ENCODE data around the gene MICU1.

MICU1 gene

DNA sequence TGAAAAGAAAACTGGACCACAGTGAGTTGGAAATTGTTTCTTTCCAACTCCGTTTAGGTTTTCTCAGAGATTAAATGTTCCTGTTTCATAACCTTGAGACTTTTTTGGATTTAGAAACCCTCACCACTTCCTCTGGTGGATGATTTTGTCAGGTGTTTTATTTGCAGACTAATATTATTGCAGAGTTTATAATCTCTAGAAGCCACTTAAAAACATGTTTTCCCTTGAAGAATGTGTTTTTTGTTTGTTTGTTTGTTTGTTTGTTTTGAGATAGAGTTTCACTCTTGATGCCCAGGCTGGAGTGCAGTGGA, 520 bp upstream of the MICU1 start:
- no peak for DNase-seq

DNA sequence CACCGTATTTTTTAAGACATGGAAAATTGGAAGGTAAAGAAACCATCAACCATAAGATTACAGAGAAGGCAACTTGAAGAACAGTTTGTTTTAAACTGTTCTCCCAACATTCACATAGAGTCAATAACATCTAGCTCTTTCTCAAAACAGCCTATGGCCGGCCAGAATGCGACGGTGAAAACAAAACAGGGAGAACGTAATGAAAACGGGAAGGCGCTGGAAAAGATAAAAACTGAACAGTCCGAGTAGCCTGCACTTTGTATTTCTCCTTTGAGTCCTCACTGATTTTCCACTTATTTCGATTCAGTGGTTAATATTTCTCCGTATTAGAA, 637 bp downstream of the MICU1 start:
- DNase-seq = no peak

DNA sequence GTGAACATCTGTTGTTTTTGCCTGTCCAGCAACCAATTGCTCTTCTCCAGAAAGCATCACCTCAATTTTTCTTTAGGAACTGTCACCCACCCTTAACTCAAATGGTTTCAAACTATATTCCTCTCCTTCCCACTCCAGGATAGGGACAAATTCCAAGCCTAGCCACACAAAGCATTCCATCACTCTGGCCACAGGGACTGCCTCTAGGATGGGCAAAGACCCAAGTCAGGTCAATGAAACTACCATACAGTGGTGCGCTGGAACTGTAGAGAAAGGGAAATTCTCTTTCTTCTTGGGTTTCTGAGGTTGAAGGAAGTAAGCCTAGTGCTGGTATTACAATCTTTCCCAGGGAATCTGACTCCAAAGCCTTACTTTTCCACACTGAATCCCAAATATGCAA, 3.6 kb downstream of the MICU1 start:
- no peak for DNase-seq

DNA sequence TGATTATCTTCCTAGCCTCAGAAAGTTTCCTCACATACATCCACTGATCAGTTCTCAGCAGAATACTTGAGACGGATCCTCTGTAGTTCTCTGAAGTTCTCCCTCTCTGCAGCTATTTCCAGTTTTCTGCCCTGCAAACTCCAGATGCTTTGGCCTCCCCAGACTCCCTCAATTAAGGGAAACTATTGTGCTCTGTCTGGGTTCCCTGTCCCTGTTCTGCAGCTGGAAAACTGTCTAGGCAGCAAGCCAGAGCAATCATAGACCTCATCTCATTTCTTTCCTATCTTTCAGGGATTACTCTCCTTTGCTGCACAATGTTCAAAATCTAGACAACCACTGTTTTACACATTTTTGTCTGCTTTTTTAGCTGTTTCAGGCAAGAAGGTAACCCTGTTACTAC, 9.2 kb downstream of the MICU1 start:
- DNase-seq = no peak

DNA sequence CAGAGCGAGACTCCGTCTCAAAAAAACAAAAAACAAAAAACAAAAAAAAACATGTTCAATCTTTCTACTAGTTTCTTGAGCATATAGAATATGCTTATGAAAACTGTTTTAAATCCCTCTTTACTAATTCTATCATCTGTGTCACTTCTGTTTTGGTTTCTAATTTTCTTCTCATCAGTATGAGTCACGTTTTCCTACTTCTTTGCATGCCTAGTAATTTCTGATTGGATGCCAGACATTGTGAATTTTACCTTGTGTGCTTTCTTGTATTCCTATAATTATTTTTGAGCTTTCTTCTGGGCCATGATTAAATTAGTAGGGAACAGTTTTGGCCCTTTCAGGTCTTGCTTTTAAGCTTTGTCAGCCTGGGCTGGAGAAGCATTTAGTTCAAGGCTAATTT, 9.9 kb downstream of the MICU1 start:
- DNase-seq = no peak

DNA sequence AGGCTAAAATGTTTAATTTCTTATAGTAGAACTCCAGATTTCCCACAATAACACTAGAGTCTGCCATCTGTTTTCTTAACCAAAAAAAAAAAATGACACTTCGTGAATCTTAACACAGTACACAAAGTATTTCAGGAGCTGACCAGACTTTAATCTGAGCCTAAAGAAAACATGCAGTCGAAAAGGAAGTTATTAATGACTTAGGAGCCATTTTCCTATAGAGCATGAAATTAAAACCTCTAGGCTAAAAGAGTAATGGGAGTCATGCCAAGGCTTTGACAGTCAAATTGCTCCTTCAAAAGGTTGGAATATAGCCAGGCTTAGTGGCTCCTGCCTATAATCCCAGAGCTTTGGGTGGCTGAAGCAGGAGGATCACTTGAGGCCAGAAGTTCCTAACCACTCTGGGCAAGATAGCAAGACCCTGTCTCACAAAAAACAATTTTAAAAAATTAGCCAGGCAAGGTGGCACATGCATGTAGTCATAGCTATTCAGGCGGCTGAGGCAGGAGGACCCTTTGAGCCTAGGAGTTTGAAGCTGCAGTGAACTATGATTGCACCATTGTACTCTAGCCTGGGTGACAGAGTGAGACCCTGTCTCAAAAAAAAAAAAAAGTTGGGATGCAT, 13.6 kb downstream of the MICU1 start:
- no peak for DNase-seq

DNA sequence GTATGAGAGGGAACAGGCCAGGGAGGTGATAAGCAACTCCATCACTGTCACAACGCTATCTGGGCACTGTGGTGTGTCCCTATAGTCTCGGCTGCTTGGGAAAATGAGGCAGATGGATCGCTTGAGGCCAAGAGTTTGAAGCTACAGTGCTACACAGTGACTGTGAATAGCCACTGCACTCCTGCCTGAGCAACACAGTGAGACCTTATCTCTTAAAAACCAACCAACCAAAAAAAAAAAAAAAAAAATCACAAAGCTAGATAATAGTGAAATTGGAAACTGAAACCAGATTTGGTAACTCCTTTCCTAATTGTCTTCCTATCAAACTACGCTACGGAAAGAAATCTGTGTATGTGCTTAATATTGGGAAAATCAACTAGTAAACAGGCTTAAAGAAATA, 14.1 kb downstream of the MICU1 start:
- DNase-seq = no peak

DNA sequence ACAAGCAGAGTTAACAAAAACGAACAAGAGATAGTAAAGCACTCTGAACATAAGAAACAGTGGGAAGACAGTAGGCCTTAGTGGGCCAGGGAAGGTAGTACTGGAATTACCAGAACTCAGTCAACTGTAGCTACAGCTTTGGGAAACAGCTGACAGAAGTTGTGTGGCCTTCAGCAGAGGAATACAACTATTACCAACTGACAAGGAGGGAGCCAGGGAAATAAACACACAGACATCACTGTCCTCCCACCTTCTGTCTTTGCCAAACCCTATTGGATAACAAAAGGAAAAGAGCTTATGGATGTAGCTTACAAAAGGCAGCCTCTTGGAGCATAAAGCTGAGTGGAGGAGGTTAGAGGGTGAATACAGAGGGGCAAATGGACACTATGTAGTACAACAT, 15.4 kb downstream of the MICU1 start:
- no peak for DNase-seq

DNA sequence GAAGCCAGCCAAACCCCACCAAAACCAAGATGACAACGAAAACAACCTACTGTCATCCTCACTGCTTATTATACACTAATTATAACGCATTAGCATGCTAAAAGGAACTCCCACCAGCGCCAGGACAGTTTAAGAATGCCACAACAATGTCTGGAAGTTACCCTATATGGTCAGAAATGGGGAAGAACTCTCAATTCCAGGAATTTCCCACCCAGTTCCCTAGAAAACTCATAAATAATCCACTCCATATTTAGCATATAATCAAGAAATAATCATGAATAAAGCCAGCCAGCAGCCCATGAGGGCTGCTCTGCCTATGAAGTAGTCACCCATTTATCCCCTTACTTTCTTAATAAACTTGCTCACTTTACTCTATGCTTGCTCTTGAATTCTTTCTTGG, 20.8 kb downstream of the MICU1 start:
- no peak for DNase-seq

DNA sequence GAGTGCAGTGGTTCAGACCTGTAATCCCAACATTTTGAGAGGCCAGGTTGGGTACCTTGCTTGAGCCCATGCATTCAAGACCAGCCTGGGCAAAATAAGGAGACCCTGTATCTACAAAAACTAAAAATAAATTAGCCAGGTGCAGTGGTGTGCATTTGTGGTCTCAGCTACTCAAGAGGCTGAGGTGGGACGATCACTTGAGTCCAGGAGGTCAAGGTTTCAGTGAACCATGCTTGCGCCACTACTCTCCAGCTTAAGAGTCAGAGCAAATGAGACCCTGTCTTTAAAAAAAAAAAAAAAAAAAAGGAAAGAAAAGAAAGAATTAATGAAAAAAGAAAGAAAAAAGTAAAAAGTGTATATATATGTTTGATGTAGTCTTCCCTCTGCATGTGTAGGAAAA, 24.7 kb downstream of the MICU1 start:
- DNase-seq = no peak

DNA sequence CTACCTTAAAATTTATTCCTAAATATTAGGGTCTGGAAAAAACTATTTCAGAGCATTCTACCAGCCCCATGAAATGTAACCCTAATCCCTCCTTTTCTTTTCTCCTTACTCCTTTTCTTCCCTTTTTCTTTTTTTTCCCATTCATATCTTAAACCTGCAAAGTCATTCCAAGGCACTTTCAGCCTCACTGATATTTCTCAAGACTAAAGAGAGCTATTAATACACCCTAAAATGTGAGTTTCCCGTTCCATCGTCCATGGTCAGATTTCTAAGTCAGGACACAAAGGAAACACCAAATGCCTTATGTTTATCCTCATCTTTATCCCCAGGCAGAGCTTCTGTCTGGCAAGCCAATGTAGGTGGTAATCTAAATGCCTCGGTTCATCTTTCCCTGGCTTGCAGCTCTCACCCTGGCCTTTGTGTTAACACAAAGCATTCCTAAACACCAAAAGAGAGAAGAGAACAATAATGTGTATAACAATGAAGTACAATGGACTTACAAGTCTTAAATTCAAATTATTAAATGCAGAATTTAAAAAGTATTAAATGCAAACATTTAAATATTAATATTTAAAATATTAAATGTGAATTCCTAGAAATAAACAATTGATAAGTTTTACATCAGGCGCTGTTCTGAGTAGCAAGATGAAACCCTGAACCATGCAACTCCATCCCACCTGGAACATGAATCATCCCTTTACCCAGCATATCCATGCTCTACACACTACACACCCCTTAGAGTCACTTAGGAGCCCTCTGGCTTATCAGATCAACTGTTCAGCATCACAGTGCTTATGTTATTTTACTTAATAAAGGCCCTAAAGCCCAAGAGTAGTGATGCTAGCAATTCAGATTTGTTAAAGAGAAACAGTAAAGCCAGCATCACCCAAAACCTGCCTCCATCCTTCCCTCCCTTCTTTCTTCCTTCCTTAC, 26.8 kb downstream of the MICU1 start:
- no peak for DNase-seq

DNA sequence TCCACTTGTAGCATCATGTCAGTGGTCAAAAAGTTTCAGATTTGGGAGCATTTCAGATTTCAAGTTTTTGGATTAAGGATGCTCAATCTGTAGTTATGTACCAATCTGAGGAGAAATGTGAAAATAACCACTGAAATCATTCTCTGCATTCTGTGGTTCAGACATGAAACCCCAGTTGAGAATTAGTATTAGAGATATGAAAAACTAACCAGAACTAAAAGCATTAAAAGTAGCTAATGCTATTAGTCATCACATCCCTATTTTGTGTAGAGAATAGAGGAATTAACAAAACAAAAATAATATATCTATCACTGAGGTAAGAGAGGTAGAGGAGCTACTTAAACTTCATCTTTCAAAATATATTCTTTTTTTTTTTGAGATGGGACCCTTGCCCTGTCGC, 28.0 kb downstream of the MICU1 start:
- DNase-seq = no peak

DNA sequence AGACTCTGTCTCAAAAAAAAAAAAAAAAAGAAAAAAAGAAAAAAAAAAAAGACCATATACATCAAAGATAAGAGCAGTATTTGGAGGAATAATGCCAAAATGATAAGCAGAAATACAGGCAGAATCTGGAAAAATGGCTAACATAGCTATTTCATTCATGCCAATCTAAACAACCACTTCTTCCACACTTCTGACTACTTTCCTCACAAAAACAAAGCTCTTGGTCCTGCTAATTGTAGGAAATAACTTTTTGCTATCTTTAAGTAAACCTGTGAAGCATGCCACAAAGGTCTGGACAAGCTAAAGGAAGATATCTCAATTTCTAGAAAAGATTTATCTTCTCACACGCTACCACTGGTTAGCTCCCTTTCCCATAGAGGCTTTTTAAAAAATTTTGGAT, 30.4 kb downstream of the MICU1 start:
- no peak for DNase-seq

DNA sequence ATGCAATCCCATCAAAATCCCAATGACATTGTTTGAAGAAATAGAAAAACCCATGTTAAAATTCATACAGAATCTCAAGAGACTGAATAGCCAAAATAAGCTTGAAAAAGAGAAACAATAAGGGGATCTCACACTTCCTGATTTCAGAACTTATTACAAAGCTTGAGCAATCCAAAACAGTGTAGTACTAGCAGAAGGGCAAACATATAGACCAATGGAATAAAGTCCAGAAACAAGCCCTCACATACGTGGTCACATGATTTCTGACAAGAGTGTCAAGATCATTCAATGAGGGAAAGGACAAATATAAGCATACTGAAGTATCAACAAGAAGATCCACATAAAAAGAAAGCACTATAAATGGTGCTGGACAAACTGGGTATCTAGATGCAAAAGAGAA, 31.9 kb downstream of the MICU1 start:
- no peak for DNase-seq

DNA sequence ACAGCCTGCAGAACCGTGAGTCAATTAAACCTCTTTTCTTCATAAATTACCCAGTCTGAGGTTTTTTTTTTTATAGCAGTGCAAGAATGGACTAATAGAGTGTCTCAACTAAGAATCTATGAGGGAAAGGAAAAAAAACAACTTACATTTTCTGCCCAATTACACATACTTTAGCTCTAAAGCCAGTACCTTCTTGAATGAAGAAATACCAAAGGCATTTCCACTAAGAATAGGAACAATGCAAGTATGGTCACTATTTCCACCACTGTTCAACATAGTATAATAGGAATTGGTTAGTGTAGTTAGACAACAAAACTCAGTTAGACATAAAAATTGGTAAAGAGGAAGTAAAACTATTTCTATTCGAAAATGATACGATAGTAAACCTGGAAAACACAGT, 37.6 kb downstream of the MICU1 start:
- DNase-seq = no peak

DNA sequence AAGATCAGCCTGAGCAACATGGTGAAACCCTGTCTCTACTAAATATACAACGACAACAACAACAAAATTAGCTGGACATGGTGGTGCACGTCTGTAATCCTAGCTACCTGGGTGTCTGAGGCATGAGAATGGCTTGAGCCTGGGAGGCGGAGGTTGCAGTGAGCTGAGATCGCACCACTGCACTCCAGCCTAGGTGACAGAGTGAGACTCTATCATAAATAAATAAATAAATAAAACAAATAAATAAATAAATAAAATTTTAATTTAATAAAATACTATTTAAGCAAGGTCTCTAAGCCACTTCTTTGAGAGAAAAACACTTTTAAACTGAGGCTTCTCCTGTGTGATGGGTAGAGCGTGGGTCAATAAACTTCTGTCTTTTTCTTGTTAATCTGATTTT, 38.3 kb downstream of the MICU1 start:
- no peak for DNase-seq

DNA sequence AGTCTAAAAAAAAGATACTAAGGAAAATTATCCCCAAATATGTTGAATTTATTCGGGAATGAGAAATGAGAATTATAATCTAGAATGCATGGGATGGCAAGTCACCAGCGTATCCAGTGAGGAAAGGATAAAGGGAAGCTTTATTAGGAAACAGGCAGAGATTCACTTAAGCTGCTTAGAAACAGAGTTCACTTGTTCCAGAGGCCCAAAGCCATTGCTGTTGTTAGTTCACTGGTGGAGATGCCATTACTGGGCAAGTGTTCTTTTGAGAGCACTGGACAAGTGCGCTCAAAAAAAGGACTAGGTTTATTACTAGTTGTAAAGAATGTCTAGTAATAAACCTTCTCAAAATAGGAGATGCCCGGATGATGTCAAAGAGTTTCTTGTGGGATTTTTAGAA, 51.2 kb downstream of the MICU1 start:
- DNase-seq = no peak

DNA sequence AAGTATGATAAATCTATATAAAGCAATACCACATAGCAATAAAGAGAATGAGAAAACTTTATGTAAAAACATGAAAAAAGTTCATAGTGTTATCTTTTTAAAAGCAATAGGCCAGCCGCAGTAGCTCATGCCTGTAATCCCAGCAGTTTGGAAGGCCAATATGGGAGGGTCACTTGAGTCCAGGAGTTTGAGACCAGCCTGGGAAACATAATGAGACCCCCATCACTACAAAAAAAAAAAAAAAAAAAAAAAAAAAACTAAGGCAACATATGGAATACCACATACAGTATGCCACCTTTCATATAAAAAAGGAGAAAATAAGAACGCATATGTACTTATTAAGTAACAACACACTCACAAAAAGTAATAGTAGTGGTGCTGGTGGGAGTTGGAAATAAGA, 52.8 kb downstream of the MICU1 start:
- DNase-seq = no peak

DNA sequence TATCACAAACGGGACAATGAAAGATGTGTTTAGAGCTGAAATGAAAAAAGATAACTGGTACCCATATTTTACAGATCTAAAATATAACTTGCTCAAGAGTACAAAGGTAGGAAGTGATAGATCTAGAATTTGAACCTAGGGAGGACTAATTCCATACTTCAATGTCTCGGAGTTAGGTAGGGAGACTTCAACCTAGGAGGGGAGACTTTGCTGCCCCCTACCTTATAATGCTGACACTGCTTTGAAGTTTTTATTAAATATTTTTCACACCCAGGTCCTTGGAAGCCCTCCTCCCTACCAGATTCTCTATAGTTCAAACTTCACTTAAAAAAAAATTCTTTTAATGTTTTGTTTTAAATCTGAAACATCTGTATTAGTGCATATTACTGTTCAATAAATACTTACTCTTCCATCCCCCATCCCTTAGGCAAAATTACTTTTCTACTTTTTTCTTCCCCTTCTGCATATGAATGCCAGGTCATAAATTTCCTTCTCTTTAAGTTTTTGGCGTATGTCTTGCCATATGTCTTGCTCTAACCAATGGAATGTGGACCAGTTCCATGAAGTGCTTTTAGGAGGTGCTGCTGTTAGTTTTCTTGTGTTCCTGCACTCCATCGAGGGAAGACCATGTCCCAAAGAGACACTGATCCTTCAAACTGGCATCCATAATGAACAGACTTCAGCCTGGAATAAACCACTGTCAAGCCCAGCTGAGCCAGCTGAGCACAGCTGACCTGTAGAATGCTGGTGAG, 57.8 kb downstream of the MICU1 start:
- DNase-seq = no peak

DNA sequence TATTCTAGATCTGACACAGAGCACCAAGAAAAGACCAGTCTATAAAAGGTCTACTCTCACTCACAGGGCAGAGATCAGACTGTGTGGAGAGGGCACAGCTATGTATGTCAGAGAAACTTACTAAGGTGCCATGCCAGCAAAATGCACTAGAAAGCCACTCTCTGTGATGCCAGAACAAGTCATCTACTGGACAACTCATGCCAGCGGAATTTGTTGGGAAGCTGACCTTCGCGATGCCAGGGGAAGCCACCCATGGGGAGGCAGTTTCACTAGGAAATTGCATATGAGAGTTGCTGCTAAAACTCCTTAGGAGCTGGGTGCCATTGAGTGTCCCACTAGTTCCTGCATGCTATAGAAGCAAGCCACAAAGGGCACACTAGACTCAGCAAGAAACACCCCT, 58.5 kb downstream of the MICU1 start:
- no peak for DNase-seq

DNA sequence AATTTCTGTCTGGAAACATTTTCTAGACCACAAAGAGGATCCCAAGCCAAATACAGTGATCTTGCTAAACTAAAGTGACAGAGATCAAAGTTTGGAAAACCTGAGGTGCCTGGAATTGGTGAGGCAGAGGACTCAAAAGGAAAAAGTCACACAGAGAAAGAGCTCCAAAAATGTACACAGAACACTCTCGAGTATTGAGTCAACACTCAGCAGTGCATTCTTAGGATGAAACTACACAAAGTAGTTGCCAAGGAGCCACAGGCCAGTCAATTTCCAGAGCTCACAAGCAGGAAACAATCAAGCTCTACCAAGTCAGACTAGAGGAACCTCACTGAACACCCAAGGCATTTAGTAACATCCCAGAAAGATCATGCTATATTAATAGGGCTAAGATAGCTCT, 61.3 kb downstream of the MICU1 start:
- no peak for DNase-seq

DNA sequence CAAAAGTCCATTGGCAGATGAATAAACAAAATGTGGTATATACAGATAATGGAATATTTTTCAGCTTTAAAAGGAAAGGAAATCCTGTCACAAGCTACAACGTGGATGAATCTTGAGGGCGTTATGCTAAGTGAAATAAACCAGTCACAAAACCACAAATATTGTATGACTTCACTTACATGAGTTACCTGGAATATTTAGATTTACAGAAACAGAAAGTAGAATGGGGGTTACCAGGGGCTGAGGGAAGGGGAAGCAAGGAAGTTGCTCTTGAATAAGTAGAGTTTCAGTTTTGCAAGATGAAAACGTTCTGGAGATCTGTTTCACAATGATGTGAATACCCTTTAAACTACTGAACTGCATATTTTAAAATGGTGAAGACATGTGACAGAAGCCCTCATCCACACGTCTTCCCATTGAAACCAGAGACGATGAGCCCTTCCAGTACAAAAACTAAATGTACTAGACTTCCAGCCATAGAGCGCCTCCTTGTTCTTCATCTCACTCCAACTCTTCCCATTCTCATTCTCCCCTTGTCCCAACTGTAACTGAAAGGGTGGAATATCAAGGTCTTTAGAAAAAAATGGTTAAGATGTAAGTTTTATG, 62.4 kb downstream of the MICU1 start:
- no peak for DNase-seq

DNA sequence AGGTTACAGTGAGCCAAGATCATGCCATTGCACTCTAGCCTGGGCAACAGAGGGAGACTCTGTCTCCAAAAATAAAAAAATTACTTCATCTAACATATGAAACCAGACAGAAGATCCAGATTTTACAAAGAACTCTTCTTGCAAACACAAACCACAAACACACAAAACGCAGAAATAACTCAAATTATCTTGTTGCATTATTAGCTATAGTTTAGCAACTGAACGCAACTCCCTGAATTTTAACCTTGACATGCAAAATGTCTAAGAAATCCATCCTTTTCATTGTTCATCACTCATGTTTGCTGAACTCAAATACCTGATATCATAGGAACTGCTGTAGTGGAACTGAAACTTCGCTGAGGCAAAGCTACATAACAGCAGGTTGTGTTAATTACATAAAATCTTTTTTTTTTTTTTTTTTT, 64.1 kb downstream of the MICU1 start:
- no peak for DNase-seq

DNA sequence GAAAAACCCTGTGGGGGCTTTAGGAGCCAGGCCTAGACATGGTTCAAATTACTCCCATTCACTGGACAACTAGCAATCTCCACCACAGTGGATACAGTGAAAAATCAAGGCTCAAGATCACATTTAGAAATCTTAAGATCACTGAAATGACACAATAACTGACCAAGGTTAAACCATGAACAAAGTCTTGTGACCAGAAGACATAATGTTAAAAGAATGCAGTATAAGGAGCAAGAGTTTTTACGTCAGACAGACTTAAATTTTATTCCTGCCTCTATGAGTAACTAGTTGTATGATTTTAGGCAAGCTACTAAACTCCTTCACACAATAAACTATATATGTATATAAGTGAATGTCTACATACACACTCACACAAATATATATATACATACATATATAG, 68.5 kb downstream of the MICU1 start:
- no peak for DNase-seq

Data from SHP77 treated with DMSO at 0.1 percent for 48 hours (cell line).